Stimulated activated CD4-positive, alpha-beta T cell treated with anti-CD3 and anti-CD28 coated beads, Interleukin-1b, Interleukin-23, amount 100 ng/mL, for 24 hours (primary cell): ENCODE data around the gene PCOLCE2.
A peak's percentile ranks its signal among the peaks of the same experiment; 100 is the strongest.

Experiments used
- DNase-seq, 4 experiments: peaks; one replicate each; pipeline ENCODE4 v3.0.0-alpha.2; 2020; ENCODE audit warnings: low read depth in 4 of 4, low spot score in 1 of 4

The PCOLCE2 gene

DNA sequence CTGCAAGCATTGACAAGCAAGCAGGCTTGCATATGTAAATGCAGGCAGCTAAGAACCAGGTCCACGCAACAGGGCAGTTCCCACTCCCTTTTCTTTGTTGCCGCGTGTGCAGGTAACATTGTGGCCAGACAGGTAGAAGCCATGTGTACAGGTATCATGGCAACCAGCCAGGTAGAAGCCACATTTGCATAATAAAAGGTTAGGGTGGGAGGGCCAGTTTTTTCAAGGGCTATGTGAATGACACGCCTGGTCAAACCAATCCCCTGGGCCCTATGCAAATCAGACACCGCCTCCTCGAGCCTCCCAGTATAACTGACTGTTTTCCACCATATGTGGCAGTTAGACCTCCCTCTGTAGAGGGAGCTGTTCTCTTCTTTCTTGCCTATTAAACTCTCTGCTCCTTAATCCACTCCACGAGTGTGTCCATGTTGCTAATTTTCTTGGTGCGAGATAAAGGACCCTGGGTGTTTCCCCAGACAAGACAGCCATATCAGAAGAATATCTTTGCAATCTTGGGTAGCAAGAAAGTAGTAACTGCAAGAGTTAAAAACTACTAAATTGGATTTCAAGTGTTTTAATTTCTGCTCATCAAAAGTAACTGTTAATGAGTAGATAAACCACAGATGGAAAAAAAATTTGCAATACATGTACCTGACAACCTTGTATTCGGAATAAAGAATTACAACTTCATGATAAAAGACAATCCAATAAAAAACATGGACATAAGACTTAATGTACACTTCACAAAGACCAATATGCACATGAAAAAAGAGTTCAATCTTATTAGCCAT lies 21.8 kb downstream of the PCOLCE2 start:
- DNase-seq = no peak

DNA sequence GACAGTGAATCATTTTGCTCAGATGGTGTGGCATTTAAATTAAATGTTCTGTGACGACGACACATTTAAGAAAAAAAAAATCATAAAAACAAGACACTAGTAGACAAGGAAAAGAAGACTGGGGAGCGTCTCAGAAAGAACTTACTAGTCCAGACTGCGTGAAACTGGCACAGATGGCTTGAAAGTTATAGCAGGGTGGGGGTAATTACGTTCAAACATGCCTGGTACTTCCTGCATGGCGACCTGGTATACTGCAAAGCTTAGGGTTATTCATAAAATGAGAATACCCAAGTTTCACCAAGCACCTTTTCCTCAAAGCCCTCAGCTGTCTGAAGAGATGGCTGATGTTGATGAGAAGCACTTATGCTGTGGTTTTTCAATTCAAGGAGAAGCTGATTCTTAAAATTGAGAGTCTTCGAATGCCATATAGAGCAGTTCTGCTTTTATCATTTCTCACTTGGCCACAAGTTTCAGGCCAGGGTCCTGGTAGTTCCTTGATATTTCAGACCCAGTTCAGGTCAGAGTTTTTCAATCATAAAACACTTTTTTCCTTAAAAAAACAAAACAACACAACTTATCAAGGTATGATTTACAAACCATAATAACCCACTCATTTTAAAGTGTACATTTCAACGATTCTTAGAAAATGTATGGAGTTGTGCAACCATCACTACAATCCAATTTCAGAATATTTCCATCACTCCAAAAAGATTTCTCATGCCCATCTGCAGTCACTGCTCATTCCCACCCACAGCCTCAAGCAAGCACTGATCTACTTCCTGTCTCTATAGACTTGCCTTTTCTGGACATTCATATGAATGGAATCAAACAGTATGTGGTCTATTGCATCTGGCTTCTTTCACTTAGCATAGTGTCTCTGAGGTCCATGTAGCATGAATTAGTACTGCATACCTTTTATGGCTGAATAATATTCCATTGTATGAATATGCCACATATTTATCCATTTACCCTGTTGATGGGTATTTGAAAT lies 24.7 kb downstream of the PCOLCE2 start:
- DNase-seq = no peak

DNA sequence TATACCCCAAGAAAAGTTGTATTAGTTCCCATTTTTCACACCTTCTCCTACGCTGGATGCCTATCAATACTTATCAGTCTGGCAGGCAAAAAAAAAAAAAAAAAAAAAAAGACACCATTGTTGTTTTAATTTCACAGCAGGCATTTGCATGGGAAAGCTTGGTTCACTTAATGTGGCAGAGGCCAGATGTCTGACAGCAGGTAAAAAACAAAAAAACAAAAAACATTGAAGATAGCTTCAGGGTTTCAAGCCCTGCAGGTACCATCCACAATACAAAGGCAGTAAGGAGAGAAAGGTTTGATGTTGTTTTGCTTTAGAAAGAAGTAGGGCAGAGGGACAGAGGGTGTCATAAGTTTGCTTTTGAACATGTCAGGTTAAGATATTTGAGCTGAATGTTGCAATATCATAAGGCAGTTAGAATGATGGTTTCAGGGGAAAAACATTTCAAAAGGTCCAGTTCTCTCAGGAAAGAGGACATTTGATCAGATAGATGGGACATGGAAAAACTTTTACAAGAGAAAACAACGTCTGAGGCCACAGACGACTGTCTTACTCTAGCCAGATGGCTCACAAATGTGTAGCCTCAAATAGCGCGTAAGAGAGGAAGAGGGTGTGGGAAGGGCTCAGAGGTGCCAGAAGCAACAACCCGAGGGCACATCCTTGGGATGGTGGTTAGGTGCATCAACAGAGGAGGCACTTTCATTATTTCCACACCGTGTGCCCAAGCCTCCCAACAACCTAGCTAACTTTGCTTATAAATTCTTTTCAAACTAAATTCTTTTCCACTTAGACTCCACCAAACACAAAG lies 25.7 kb downstream of the PCOLCE2 start:
- no peak for DNase-seq

GRCh38 chr3:142861926-142862325 lies 27.0 kb downstream of the PCOLCE2 start:
- no peak for DNase-seq

DNA sequence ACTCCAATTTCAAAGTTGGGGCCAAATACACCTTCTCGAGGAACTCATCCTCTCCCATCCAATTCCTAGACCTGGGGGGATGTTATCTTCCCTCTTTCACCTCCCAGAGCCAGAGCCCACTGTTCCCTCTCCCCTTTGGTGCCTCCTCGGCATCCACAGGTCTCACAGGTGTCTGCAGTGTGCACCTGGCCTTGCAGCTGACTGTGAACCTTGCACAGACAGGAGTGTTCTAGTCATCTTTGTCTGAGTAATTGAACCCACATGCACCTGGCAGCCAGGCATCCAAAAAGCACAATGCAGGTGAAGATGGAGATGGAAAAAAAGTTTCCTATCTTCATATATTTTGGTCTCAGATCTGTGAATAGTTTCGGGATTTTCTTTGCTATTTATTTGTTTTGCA lies 30.8 kb downstream of the PCOLCE2 start:
- DNase-seq = no peak

- DNase-seq = no peak
Measured at GRCh38 chr3:142857056-142857455, 31.8 kb downstream of the PCOLCE2 start.

DNA sequence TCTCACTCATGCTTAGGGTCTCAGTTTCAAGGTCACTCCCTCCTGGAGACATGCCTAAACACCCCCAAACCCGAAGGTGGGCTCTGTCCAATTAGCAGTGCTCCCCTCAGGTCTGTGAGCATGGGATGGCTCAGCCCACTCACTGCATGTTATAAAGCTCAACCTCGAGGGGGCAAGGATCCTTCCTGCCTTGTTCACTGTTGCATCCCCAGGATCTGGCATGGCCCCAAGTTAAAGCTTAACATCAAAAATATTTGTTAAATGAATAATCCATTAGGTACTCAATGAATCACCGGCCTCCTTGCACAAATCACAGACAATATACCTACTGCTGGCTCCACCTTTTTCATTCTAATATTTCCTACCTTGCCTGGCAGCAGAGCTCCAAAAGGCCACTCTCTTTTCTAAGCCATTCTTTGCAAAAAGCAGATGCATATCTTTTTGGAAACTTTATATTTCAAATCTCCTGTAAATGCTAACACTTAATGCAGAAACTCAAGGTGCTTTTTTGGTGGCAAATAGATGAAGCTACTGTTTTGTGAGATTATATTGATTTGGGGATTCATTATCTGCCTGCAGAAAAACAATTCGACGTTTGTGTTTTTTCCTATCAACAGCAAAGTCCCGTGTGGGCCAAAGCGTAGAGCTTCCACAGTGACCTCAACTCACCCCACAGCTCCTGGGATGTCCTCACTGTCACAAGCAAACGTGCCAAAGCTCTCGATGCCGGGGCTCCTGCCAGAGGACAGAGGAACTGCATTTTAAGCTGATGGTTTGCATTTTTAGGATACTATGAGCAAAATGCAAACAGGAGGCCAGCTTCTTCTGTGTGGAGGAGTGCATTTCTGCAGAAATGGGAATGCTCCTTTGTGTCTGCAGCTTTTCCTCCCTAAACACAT lies 35.4 kb downstream of the PCOLCE2 start:
- DNase-seq = no peak

GRCh38 chr3:142852009-142852408 lies 36.9 kb downstream of the PCOLCE2 start:
- no peak for DNase-seq

DNA sequence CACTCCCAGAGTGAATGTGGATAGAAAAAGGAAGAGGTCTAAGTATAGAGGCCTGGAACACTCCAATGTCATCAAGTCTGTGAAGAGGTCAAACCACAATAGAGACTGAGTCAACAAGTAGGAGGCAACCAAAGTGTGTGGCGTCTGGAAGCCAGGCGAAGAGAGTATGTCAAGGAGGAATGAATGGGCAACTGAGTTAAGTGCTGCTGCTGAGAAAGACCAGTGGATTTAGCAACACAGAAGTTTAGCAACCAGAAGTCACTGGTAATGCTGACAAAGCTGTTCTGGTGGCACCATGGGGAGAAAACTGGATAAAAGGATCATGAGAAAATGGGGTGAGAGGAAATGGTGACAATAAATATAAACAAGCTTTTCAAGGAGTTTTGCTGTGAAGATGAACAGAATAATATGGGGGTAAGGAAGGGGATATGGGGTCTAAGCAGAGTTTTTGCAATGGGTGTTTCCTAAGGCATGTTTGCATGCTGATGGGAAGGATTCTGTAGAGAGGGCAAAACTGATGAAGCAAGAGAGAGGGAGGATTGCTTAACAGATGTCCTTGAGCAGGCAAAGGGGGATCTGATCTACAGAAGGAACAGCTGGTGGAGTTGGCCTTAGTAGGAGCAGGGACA lies 38.4 kb downstream of the PCOLCE2 start:
- DNase-seq = no peak

GRCh38 chr3:142849148-142849547 lies 39.7 kb downstream of the PCOLCE2 start:
- DNase-seq = no peak

DNA sequence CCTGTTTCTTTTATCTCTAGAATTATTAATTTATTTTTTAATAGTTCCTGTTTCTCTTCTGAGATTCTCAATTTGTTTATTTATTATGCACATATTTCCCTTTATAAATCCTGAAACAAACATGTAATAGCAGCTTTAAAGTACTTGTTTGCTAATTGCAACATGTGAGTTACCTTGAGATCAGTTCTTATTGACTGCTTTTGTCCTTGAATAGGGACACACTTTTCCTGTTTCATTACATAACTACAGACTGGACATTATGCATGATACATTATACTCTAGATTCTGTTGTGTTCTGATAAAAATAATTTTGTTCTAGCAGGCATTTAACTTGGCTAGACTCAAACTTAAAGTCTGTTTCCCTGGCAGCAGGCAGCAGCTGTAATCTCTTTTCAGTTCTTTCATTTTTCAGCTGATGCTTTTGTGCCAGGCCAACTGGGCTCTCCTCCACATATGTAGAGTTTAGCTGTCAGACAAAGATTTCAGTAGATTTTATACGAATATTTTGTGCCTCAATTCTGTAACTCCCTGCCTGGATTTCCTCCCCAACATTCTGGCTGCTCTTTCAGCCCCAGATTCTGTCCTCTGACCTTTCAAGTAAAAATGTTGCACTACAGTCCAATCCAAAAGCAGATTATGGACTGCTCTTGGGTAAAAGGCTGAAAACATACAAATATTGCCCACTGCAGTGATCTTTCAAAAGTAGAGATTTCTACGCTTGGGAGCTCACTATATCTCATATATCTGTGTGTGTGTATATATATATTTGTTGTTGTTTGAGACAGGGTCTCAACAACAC lies 41.9 kb downstream of the PCOLCE2 start:
- DNase-seq = no peak

DNA sequence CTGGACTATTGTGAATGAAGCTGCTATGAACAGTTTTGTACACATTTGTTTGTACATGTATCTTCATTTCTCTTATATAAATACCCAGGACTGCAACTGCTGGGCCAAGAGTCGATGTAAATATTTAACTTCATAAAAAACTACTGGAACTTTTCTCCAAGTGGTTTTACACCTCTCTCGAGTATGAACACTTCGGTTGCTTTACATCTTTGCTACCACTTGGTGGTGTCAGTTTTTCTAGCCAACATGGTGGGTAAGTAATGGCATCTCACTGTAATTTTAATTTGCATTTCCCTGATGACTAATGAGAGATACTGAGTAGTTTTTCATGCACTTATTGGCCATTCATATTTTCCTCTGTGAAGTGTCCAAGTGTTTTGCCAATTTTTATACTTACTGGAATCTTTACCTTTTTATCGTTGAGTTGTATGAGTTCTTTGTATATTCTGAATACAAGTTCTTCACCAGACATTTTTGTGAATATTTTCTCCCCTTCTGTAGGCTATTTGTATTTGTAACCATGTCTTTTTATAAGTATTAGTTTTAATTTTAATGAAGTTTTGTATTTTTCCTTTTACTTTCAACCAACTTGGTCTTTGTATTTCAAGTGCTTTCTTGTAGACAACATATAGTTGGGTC lies 44.4 kb downstream of the PCOLCE2 start:
- no peak for DNase-seq

- no peak for DNase-seq
Measured at GRCh38 chr3:142839831-142840230, 49.1 kb downstream of the PCOLCE2 start.

GRCh38 chr3:142837526-142837925 lies 51.4 kb downstream of the PCOLCE2 start:
- no peak for DNase-seq

- peak; percentile 12 to 49 (median 40) for DNase-seq
Measured at GRCh38 chr3:142828703-142829305, 60.1 kb downstream of the PCOLCE2 start.

DNA sequence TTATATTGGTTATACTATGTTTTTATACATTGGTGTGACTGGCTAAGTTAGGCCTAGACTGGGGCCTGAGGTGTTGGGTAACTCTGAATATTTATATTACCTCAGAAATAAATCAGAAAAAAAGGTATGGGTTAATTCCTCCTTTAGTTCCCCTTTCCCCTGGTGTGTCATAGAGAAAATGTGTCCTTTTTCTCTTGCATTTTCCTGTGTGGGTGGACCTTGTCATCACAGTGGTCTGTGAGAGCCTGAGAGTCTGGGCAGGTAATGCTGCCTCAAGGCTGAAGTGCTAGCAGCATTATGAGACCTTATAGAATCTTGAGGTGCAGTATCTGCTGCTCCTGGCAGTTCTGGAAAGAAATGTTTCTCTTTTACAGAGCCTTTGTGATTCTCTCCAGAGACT lies 69.7 kb downstream of the PCOLCE2 start:
- no peak for DNase-seq

DNA sequence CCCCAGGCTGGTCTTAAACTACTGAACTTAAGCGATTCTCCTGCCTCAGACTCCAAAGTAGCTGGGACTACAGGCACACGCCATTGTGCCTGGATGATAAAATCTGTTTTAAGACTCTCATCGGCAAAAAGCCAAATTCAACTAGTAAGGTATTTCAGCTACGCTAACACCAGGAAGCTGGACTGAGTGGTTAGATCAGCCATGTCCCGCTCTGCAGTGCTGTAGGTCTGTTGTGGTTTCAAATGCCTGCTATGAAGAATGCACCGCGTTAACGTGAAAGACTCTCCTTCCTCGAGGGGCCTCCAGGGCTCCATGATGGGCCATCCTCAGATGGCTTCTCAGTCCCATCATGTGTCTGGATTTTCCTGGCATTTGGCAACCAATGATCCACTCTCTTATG lies 70.2 kb downstream of the PCOLCE2 start:
- DNase-seq = no peak

DNA sequence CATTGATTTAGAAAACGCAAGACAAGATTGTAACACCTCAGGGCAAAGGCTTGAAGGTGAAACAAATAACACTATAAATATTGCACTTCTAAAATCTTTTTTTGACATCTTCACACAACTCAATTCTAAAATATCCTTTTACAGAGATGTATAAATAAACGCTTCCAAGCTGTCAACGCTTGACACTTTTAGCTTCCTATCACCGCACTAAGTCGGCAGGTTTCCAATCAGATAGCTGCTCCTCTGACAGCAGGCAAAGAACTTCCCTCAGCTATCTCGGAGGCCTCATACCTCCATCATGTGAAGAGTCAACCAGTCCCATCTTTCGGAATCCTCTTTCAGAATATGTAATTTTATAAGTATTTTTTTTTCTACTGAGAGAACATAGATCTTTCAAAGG lies 71.0 kb downstream of the PCOLCE2 start:
- DNase-seq = no peak
